ENCODE results near the gene SPDYA.

Gene SPDYA

GRCh38 chr2:28810384-28811285 is at the start of gene SPDYA:
Gene SPDYA, plus strand, starts transcription at chr2:28810834. Its CDS starts 5,181 bp downstream, at chr2:28816015.
- peak within 1 kb of the TSS; percentile 58 for H3K4me3 ChIP-seq (ENCODE audit: low read depth, low read length)
- peak; percentile 80 for DNase-seq (ENCODE audit: low read depth)
- no peak for TF ChIP-seq CTCF (conservative IDR thresholded peaks at IDR 0.05; ENCODE audit: low read depth, low read length)

GRCh38 chr2:28761420-28761819 is 49.2 kb upstream of the SPDYA start:
- no peak for DNase-seq (ENCODE audit: low read depth)
- no peak overlapping the region for H3K4me3 ChIP-seq (ENCODE audit: low read depth, low read length)
- TF ChIP-seq CTCF (conservative IDR thresholded peaks at IDR 0.05; ENCODE audit: low read depth, low read length): no peak

- no peak overlapping the region for H3K4me3 ChIP-seq (ENCODE audit: low read depth, low read length)
- TF ChIP-seq CTCF (conservative IDR thresholded peaks at IDR 0.05; ENCODE audit: low read depth, low read length): no peak
- DNase-seq (ENCODE audit: low read depth): peak; percentile 26
Observed at GRCh38 chr2:28764909-28765711, 45.5 kb upstream of the SPDYA start.

- H3K4me3 ChIP-seq (ENCODE audit: low read depth, low read length): no peak overlapping the region
- no peak for DNase-seq (ENCODE audit: low read depth)
- no peak for TF ChIP-seq CTCF (conservative IDR thresholded peaks at IDR 0.05; ENCODE audit: low read depth, low read length)
Observed at GRCh38 chr2:28766070-28766469, 44.6 kb upstream of the SPDYA start.

- TF ChIP-seq CTCF (conservative IDR thresholded peaks at IDR 0.05; ENCODE audit: low read depth, low read length): no peak
- no peak for DNase-seq (ENCODE audit: low read depth)
Observed at GRCh38 chr2:28767337-28767736, 43.3 kb upstream of the SPDYA start.

GRCh38 chr2:28768422-28768821 is 42.2 kb upstream of the SPDYA start:
- no peak for DNase-seq (ENCODE audit: low read depth)
- no peak overlapping the region for H3K4me3 ChIP-seq (ENCODE audit: low read depth, low read length)
- no peak for TF ChIP-seq CTCF (conservative IDR thresholded peaks at IDR 0.05; ENCODE audit: low read depth, low read length)

More at GRCh38 chr2:28767337-28767736, 43.3 kb upstream of the SPDYA start:
- H3K4me3 ChIP-seq (ENCODE audit: low read depth, low read length): no peak overlapping the region
